HUES6 (cell line): Measurements from ENCODE around the gene KDR.

Experiments used
- H3K27ac ChIP-seq: 2 replicates; pipeline ENCODE4 v1.7.0; 2013; ENCODE audit warnings: low read depth, mild to moderate bottlenecking, low read length, inconsistent platforms
- H3K27me3 ChIP-seq: 2 replicates; pipeline ENCODE4 v1.6.1; 2013; ENCODE audit warnings: low read length; ENCODE audit not compliant: control insufficient read depth, insufficient read depth
- H3K36me3 ChIP-seq: 2 replicates; pipeline ENCODE4 v1.6.1; 2013; ENCODE audit warnings: low read length; ENCODE audit not compliant: control insufficient read depth, insufficient read depth
- H3K4me1 ChIP-seq: 2 replicates; pipeline ENCODE4 v1.6.1; 2013; ENCODE audit warnings: low read length; ENCODE audit not compliant: control insufficient read depth, insufficient read depth
- H3K4me3 ChIP-seq: 2 replicates; pipeline ENCODE4 v1.5.1; 2013; ENCODE audit warnings: low read depth, low read length
- H3K9ac ChIP-seq: one replicate; pipeline ENCODE4 v1.6.1; 2013; ENCODE audit warnings: mild to moderate bottlenecking, low read length
- H3K9me3 ChIP-seq: 2 replicates; pipeline ENCODE4 v1.6.1; 2013; ENCODE audit warnings: low read depth, low read length; ENCODE audit not compliant: control insufficient read depth, insufficient read depth

The KDR gene

DNA sequence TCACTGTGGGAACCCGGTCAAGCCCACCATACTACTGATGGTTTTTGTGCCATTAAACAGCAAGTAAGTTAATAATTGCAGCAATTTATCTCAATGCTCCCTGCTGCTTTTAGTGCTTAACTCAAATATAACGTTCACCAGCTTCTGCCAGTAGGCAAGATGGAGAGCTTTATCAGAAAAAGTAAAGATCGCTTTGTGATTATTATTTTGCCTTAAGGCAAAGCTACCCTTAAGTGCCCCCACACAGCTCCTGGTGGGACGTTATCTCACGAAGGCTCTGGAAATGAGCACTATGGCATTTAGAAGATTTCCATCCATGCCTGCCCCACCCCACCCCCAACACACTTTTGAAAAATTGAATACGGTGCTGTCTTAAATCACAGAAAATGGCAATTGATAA lies 59.4 kb downstream of the KDR start:
- Histone ChIP-seq H3K36me3 (no peaks in the 10 kb centered on the region), H3K27me3 (no peaks in the 10 kb centered on the region), H3K4me3 (no peak overlapping the region), H3K27ac (no peak overlapping the region), H3K9me3 (no peaks in the 10 kb centered on the region), H3K4me1 (peaks cover 6% of the 10 kb centered on the region; the same call in 1 of the 2 replicates), H3K9ac (no peak overlapping the region)

DNA sequence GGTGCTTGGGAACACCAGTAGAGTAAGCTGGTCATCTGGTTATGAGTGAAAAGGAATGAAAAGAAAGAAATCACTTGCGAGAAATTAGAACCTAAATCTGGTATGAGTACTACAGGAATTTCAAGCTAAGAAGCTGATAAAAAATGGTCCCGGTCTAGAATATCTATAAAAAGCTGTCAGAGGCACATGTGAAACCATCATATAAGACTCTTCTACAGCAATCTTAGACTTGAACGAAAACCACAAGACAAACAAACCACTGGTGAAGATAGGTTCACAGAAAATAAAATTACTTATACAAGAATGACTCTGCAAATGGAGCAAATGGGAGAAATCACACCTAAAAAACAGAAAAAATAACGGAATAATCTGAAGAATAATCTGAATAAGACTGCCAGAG lies 69.9 kb downstream of the KDR start:
- Histone ChIP-seq H3K9ac (no peak overlapping the region), H3K4me1 (no peaks in the 10 kb centered on the region), H3K36me3 (no peaks in the 10 kb centered on the region), H3K27me3 (no peaks in the 10 kb centered on the region), H3K4me3 (no peak overlapping the region), H3K27ac (no peak overlapping the region), H3K9me3 (0 out of 2 replicates have a peak, but pooled peaks cover 4% of the 10 kb centered on the region)

DNA sequence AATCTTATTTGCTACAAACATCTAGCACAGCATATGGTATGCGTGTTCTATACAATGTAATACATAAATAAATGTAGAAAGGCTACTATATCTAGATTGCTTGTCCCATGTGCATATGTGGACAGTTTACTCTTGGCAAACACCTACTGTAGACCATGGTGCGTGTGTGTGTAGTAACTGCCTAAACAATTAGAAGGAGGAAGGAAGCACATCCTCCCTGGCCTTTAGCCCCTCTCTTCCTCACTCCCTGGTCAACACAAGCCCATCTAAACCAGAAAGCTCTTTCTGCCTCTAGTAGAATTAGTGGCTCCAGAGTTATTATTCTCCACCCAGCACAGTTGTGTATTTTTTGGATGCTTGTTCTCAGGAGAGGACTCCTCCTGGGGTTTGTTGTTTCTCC lies 73.9 kb downstream of the KDR start:
- Histone ChIP-seq H3K27me3 (no peaks in the 10 kb centered on the region), H3K27ac (no peak overlapping the region), H3K36me3 (no peaks in the 10 kb centered on the region), H3K4me3 (no peak overlapping the region), H3K9me3 (0 out of 2 replicates have a peak, but pooled peaks cover 2% of the 10 kb centered on the region), H3K9ac (no peak overlapping the region), H3K4me1 (no peaks in the 10 kb centered on the region)

DNA sequence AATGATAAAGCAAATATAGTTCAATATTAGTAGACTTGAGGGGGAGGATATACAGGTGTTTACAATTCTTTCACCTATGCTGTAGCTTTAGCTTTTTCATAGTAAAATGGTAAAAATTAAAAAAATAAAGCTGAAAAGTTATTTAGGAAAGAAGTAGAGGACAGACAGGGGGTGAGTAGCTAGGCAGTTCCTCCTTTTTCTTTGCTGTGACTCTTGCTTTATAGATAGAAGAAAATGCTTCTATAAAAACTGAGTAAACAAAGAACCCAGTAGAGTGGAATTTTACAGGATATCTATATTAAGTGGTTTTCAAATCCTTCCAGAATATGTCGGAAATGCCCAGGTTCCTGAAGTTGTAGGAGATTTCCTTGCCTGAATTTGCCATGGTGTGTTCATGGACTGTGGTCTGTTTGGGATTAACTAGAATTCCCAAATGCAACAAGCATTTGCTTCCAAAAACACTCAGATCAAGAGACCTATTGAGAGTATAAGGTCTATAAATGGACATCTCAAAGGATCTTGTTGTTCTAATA lies 74.9 kb downstream of the KDR start:
- no peak overlapping the region for H3K9ac ChIP-seq
- no peak overlapping the region for H3K27ac ChIP-seq
- no peaks in the 10 kb centered on the region for H3K4me1 ChIP-seq
- H3K4me3 ChIP-seq, result no peak overlapping the region
- H3K27me3 ChIP-seq, result no peaks in the 10 kb centered on the region
- no peaks in the 10 kb centered on the region for H3K36me3 ChIP-seq
- 0 out of 2 replicates have a peak, but pooled peaks cover 2% of the 10 kb centered on the region for H3K9me3 ChIP-seq

DNA sequence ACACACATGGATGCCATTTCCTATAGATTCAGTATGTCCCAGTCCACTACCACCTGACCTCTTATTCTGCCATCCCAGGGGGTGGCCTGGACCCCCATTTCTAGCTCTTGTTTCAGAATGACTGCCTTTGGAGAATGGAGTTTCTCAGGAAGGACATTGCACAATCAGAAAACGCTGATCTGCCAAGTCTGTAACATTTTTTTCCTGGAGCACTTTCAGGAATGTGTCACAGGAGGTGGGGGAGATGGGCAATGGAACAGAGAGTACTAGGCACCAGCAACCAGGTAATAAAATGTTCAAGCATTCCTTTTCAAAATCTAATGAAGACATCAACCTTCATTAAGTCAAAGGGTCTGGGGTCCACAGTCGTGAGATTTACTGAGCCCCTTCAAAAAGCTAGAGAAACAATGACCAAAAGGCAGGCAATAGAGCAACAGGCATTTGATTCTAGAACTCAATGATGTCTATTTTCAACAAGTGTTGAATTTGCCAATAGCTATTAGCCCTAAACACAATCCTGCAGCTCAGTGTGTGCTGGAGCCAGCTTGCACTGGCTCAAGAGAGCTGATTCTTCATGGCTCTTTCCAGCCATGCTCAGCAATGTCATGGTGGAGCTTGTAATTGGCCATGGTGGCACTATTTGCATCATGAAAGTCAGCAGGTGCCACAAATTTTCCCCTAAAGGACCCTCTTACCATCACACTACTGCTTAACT lies 87.1 kb downstream of the KDR start:
- Histone ChIP-seq H3K36me3 (no peaks in the 10 kb centered on the region), H3K27me3 (no peaks in the 10 kb centered on the region), H3K27ac (no peak overlapping the region), H3K9me3 (peaks cover 9% of the 10 kb centered on the region), H3K4me1 (peaks cover 5% of the 10 kb centered on the region; the same call in 1 of the 2 replicates), H3K9ac (no peak overlapping the region), H3K4me3 (no peak overlapping the region)

DNA sequence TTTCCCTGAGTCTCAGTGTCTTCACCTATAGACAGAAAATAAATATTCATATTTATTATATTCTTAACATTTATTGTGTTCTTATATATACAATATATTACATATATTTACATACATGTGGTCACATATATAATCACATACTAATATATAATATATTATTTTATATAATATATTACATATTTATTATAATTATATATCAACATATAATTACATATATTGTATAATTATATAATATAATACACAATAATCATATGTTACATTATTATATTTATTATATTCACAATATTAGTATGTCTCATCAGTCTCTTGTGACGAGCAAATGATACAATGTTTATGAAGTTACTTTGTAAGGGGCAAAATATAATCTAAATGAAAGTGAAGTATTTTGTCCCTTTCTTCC lies 87.7 kb downstream of the KDR start:
- no peak overlapping the region for H3K9ac ChIP-seq
- H3K4me1 ChIP-seq, result peaks cover 11% of the 10 kb centered on the region; the same call in 1 of the 2 replicates
- no peak overlapping the region for H3K4me3 ChIP-seq
- H3K36me3 ChIP-seq, result no peaks in the 10 kb centered on the region
- peaks cover 9% of the 10 kb centered on the region for H3K9me3 ChIP-seq
- H3K27ac ChIP-seq, result no peak overlapping the region
- no peaks in the 10 kb centered on the region for H3K27me3 ChIP-seq

DNA sequence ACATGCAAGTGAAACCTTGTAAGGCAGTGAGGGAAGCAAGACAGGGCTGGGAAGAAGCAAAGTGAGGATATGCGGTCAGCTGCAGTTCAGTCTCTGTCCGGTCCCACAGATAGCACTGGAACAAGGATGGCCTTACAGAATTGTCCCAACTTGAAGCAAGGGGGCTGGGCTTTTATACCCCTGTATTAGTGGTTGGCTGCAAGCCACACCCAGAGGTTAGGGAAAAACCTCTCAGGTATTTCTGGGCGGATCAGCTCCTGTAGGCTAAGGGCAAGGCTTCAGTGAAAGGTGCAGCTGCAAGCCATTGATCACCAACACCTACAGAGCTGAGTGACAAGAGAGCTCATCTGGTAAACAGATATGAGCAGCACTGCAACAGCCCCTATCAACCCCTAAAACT lies 89.0 kb downstream of the KDR start:
- peaks cover 8% of the 10 kb centered on the region for H3K9me3 ChIP-seq
- no peak overlapping the region for H3K4me3 ChIP-seq
- peaks cover 16% of the 10 kb centered on the region for H3K4me1 ChIP-seq
- no peak overlapping the region for H3K27ac ChIP-seq
- no peaks in the 10 kb centered on the region for H3K27me3 ChIP-seq
- no peaks in the 10 kb centered on the region for H3K36me3 ChIP-seq
- H3K9ac ChIP-seq, result no peak overlapping the region

DNA sequence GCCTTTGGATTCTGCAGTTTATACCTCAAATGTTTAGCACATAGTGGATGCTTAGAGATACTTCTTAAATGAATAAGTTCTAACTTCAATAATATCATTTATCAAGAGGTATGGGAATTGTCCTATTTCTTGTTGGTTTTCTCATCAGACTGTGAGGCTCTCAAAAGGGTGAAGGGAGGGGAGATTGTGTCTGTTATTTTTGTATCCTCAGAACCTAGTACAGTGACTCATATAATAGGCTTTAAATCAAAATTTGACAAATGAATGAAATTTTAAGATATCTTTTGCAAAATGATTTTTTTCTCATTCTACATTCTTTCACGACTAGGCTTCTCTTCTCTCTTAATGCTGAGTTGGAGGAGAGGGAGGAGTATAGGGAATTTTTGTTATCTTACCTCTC lies 89.5 kb downstream of the KDR start:
- H3K9me3 ChIP-seq, result peaks cover 3% of the 10 kb centered on the region; the same call in 1 of the 2 replicates
- no peak overlapping the region for H3K9ac ChIP-seq
- no peak overlapping the region for H3K4me3 ChIP-seq
- no peaks in the 10 kb centered on the region for H3K27me3 ChIP-seq
- H3K4me1 ChIP-seq, result peaks cover 16% of the 10 kb centered on the region
- no peak overlapping the region for H3K27ac ChIP-seq
- H3K36me3 ChIP-seq, result no peaks in the 10 kb centered on the region

DNA sequence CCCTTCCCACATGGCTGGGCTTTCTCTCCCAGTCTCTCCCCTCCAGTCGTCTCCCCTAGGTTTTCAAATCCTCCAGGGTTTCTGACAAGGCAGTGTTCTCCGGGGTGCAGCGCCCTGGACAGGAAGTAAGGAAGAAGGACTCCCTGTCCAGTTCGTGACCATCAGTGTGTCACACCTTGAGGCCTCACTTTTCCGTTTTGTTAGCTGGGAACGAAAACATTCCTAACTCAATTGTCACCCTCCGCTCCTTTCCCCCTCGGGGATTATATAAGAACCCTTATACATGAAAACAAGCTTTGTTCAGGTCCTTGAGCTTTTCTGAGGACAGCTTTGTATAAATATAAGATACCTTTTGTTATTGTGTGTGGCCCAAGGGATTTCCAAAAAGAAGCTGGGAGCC lies 92.1 kb downstream of the KDR start:
- H3K27me3 ChIP-seq, result no peaks in the 10 kb centered on the region
- no peaks in the 10 kb centered on the region for H3K36me3 ChIP-seq
- H3K4me3 ChIP-seq, result no peak overlapping the region
- peaks cover 23% of the 10 kb centered on the region for H3K4me1 ChIP-seq
- no peaks in the 10 kb centered on the region for H3K9me3 ChIP-seq
- H3K27ac ChIP-seq, result no peak overlapping the region
- H3K9ac ChIP-seq, result no peak overlapping the region

DNA sequence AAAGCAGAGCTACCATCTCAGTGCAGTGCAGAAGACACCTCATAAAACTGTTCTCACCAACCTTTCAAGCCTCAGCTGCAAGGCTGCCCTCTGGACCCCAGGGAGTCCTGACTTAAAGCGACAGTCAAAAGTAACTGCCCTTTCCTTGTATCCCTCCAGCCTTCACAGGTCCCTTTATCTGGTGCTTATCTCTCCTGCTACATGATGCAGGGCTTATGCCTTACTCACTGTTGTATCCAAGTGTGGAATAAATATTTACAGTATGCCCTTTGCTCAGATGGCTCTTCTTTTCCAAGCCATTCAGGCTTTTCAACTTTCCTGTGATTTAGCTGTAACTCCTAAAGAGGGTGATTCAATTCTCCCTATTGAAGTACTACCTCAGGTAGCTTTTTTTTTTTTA lies 92.6 kb downstream of the KDR start:
- H3K9me3 ChIP-seq, result no peaks in the 10 kb centered on the region
- no peak overlapping the region for H3K4me3 ChIP-seq
- H3K27ac ChIP-seq, result no peak overlapping the region
- H3K27me3 ChIP-seq, result no peaks in the 10 kb centered on the region
- H3K36me3 ChIP-seq, result no peaks in the 10 kb centered on the region
- peaks cover 23% of the 10 kb centered on the region for H3K4me1 ChIP-seq
- H3K9ac ChIP-seq, result no peak overlapping the region

DNA sequence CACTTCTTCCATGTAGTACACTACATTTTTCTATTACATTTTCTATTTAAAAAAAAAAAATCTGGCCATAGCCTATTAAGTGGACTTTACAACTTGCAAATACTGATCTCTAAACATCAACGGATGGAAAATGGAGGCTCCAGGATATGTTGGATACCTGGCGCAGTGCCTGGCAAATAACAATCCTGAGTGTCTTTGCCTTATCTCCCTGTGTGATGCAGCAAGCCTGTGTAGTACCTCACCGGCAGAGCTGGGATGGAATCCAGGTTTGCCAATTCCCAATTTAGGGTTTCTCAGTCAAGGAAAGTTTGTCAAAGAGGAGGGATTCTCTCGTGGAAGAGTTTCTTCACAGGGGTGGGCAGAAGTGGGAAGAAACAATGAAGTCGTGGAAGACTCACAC lies 93.2 kb downstream of the KDR start:
- Histone ChIP-seq H3K27ac (no peak overlapping the region), H3K4me1 (peaks cover 23% of the 10 kb centered on the region), H3K36me3 (no peaks in the 10 kb centered on the region), H3K9me3 (no peaks in the 10 kb centered on the region), H3K9ac (no peak overlapping the region), H3K4me3 (no peak overlapping the region), H3K27me3 (no peaks in the 10 kb centered on the region)
